K562 (cell line): Measurements from ENCODE around the gene CMAS. TPM values are rescaled to one million over a fixed set of nuclear protein-coding genes. Genes with fewer than 3 reads are reported as not detected.

Experiments used
- ARID3A ChIP-seq: IDR thresholded peaks from 2 replicates; pipeline ENCODE4 v1.6.1; 2012; ENCODE audit warnings: low read depth, low read length, improper control_type of control experiment, borderline replicate concordance
- BMI1 ChIP-seq: fragments of 150-350 bp; IDR thresholded peaks from 2 replicates; pipeline ENCODE4 v1.6.1; 2014; ENCODE audit warnings: low read length
- CXXC5 ChIP-seq: fragments of 250-450 bp; sonication (Bioruptor Pico); IDR thresholded peaks from 2 replicates; pipeline ENCODE4 v1.8.0; 2022; ENCODE audit warnings: inconsistent platforms, mild to moderate bottlenecking, moderate library complexity
- DPF2 ChIP-seq: fragments of 450-650 bp; IDR thresholded peaks from 2 replicates; pipeline ENCODE4 v1.6.1; 2016
- EHMT2 ChIP-seq: fragments of 450-650 bp; IDR thresholded peaks from 2 replicates; pipeline ENCODE4 v1.6.1; 2018; ENCODE audit warnings: antibody characterized with exemption
- KAT8 ChIP-seq: fragments of 450-650 bp; IDR thresholded peaks from 2 replicates; pipeline ENCODE4 v1.6.1; 2016; ENCODE audit warnings: low read depth, mild to moderate bottlenecking
- MCM7 ChIP-seq, 2 experiments: fragments of 450-650 bp; IDR thresholded peaks; 2 replicates each; pipeline ENCODE4 v1.6.1; 2016 to 2018
- PCBP2 ChIP-seq: fragments of 200-400 bp; formaldehyde crosslinking; IDR thresholded peaks from 2 replicates; pipeline ENCODE4 v1.6.1; 2018; ENCODE audit warnings: low read length, low read depth, mild to moderate bottlenecking, moderate library complexity; ENCODE audit not compliant: poor library complexity, severe bottlenecking
- TAF9B ChIP-seq: fragments of 450-650 bp; IDR thresholded peaks from 2 replicates; pipeline ENCODE4 v1.6.1; 2018; ENCODE audit warnings: mild to moderate bottlenecking; ENCODE audit not compliant: partially characterized antibody
- TEAD4 ChIP-seq, 2 experiments: sonication (generic) in 1 of 2; formaldehyde crosslinking in 1 of 2; IDR thresholded peaks; 2 replicates each; pipeline versions ENCODE4 v1.6.1 to v1.8.0; 2012 to 2022; ENCODE audit warnings: borderline replicate concordance in 1 of 2, inconsistent platforms in 1 of 2, low read length in 1 of 2, mild to moderate bottlenecking in 1 of 2, missing genetic modification reagents in 1 of 2
- polyA plus RNA-seq, 8 experiments: library from polyadenylated mRNA; depleted of rRNA in 4 of 8; stranded (reverse) in 5 of 8; unstranded in 3 of 8; fragments of >200 nt; fragmentation: Nextera tagmentation in 2 of 8; fragmentation: Illumina TruSeq in 1 of 8; extraction: Ambion mirVana in 2 of 8; extraction: Trizol in 1 of 8; gene quantifications; 2 replicates each; pipeline versions ENCODE4 v1.2.1 to v1.2.3, GENCODE V29; 2011 to 2014; ENCODE audit warnings: inconsistent platforms in 1 of 8, missing spikeins in 1 of 8
- total RNA-seq, 7 experiments: library from RNA; depleted of rRNA in 6 of 7; stranded (reverse); fragments of >200 nt in 6 of 7; fragmentation: Illumina TruSeq in 2 of 7; extraction: Trizol in 2 of 7; gene quantifications; 2 replicates each; pipeline versions ENCODE4 v1.2.1 to v1.2.3, GENCODE V29; 2011 to 2021; ENCODE audit warnings: low replicate concordance in 1 of 7
- TF ChIP-seq, protein P1 (sequence below): fragments of 250-450 bp; sonication (Bioruptor Pico); IDR thresholded peaks from 2 replicates; pipeline ENCODE4 v1.4.0; 2020; ENCODE audit warnings: mild to moderate bottlenecking, moderate library complexity, borderline replicate concordance

CMAS gene
- total and polyA plus RNA-seq, 9 of the 15 experiments (the other 6 are each of a cell fraction or from before 2014, with no cell fraction given), result 29.7 to 108 (median 65.3) TPM

- TF ChIP-seq PCBP2 (no peak), TAF9B (no peak), DPF2 (peak; percentile 50; the same call in 1 of the 2 replicates), TEAD4 (IDR thresholded peaks at IDR 0.05; ENCODE audit: low read length) (peak; percentile 86), TEAD4 (CRISPR knock-in tag; IDR thresholded peaks at IDR 0.05; ENCODE audit: borderline replicate concordance) (no peak), CXXC5 (CRISPR knock-in tag) (peak; percentile 64), EHMT2 (peak; percentile 91), MCM7 (IDR thresholded peaks at IDR 0.05) (no peak), KAT8 (no peak), BMI1 (no peak), ARID3A (no peak)
- TF ChIP-seq, protein P1, sequence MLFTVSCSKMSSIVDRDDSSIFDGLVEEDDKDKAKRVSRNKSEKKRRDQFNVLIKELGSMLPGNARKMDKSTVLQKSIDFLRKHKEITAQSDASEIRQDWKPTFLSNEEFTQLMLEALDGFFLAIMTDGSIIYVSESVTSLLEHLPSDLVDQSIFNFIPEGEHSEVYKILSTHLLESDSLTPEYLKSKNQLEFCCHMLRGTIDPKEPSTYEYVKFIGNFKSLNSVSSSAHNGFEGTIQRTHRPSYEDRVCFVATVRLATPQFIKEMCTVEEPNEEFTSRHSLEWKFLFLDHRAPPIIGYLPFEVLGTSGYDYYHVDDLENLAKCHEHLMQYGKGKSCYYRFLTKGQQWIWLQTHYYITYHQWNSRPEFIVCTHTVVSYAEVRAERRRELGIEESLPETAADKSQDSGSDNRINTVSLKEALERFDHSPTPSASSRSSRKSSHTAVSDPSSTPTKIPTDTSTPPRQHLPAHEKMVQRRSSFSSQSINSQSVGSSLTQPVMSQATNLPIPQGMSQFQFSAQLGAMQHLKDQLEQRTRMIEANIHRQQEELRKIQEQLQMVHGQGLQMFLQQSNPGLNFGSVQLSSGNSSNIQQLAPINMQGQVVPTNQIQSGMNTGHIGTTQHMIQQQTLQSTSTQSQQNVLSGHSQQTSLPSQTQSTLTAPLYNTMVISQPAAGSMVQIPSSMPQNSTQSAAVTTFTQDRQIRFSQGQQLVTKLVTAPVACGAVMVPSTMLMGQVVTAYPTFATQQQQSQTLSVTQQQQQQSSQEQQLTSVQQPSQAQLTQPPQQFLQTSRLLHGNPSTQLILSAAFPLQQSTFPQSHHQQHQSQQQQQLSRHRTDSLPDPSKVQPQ, result no peak
Observed at GRCh38 chr12:22048351-22049041, 2.5 kb downstream of the CMAS start (continued).
